Measurements from ENCODE around the gene SIAH3. TPM values are rescaled to one million over a fixed set of nuclear protein-coding genes. Genes with fewer than 3 reads are reported as not detected.

SIAH3 gene
- polyA plus RNA-seq, 1 donor from 2014 or later, result not detected

DNA sequence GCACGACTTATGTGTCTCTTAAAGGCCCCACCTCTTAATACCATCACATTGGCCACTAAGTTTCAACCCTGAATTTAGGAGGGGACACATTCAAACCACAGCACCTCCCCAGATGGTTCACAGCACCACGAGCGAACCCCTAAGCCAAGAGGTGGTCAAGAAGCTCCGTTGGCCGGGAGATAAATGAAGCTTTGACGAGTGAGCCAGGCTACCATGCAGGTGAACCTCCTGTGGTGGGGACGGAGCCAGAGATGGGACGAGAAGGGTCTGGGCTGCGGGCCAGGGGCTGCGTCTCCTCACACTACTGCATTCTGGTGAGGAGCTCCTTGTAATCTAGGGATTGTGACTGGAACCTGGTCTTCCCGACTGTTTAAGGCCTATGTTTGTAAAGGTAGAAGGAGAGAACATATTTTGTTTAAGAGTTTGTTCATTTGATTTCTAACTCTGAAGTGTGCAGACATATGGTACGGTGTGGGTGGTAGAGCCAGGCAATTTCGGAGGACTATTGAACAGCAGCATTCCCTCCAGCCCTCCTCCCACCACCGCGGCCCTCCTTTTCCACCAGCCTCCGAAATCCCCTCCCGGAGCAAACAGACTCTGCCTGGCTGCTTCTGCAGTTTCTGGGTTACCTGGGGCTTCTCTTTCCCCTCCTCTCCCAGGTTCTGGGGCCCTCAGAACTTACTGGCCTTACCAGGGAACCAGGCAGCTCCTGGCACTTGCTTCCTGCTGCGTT is 31.3 kb downstream of the SIAH3 start:
- Mint-ChIP-seq H3K4me3 (no peak overlapping the region), H3K9me3 (peaks cover 0 to 3% (median 2%) of the 10 kb centered on the region in 3 donors), H3K36me3 (no peaks in the 10 kb centered on the region), H3K27ac (no peak overlapping the region), H3K27me3 (peaks cover 7% of the 10 kb centered on the region), H3K4me1 (peaks cover 0 to 2% (median 0%) of the 10 kb centered on the region in 3 donors)

DNA sequence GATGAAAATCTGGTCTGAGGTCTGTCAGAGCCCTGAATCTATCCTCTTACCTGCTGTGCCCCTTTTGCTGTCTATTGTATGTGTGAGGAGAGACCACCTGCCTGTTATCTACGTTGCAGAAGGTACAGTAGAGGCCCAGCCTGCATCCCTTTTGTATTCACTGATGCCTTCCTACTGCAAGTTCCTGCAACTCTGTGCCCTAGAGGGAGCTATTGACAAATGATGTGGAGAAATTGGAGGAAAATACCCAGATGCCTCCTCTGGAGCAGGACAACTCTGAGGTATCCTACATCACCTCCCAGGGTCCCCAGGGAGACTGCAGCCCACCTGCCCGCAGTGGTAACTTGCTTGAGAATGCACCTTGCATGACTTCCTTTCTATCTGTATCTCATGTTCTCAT is 33.7 kb downstream of the SIAH3 start:
- peaks cover 5% of the 10 kb centered on the region for H3K27me3 Mint-ChIP-seq
- H3K36me3 Mint-ChIP-seq, result no peaks in the 10 kb centered on the region
- H3K4me3 Mint-ChIP-seq, result no peak overlapping the region
- H3K9me3 Mint-ChIP-seq, result peaks cover 0 to 3% (median 2%) of the 10 kb centered on the region in 3 donors
- H3K27ac Mint-ChIP-seq, result no peak overlapping the region
- peaks cover 0 to 2% (median 0%) of the 10 kb centered on the region in 3 donors for H3K4me1 Mint-ChIP-seq

DNA sequence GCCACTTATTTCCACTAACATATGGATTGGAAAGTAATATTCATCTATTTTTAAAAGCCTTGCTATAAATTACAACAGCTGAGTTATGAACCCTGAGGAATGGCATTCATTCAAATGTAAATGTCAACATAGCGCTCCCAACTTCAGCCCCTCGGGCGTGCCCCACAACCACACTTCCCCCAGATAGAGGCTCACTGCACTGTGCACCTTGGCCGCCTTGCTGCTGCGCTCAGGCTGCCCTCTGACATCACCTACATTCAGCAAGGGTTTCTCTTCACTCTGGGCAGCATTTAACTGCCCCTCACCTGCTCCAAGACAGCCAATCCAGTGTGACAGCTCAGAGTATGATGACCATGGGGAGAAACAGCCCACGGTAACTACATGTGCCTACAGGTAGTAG is 35.1 kb downstream of the SIAH3 start:
- Mint-ChIP-seq H3K4me3 (no peak overlapping the region), H3K9me3 (peaks cover 0 to 3% (median 2%) of the 10 kb centered on the region in 3 donors), H3K36me3 (no peaks in the 10 kb centered on the region)

DNA sequence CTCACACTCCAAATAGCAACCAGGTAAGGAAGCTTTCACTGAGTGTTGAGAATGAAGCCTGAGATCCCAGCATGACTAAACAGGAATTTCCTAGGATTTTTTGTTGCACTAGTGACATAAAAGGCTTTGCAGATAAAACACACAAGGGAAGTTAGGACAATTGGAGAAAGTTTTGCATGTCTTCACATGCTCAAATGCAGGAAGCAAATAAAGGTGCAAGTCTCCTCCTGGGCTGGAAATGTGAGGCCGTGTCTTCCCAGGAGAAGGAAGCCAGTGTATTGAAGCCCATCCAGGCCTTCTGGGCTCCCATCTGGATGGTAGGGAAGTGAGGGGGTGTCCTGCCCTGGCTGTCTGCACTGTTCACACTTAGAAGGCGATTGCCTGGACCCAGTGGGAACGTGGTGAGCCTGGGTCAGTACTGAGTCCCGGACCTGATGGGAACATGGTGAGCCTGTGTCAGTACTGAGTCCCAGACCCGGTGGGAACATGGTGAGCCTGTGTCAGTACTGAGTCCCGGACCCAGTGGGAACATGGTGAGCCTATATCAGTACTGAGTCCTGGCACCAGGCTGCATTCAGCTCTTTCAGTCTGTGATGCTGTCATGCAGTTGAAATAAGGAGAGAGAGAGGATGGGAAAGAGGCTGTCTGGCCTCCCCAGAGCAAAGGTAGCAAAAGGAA is 38.7 kb downstream of the SIAH3 start:
- H3K4me3 Mint-ChIP-seq, result no peak overlapping the region
- peaks cover 4% of the 10 kb centered on the region for H3K27me3 Mint-ChIP-seq
- no peaks in the 10 kb centered on the region for H3K36me3 Mint-ChIP-seq
- H3K4me1 Mint-ChIP-seq, result no peaks in the 10 kb centered on the region
- H3K9me3 Mint-ChIP-seq, result no peaks in the 10 kb centered on the region
- H3K27ac Mint-ChIP-seq, result no peak overlapping the region

More for the DNA sequence above, 35.1 kb downstream of the SIAH3 start:
- H3K27me3 Mint-ChIP-seq, result peaks cover 7% of the 10 kb centered on the region
- H3K4me1 Mint-ChIP-seq, result peaks cover 0 to 2% (median 0%) of the 10 kb centered on the region in 3 donors
- H3K27ac Mint-ChIP-seq, result no peak overlapping the region

DNA sequence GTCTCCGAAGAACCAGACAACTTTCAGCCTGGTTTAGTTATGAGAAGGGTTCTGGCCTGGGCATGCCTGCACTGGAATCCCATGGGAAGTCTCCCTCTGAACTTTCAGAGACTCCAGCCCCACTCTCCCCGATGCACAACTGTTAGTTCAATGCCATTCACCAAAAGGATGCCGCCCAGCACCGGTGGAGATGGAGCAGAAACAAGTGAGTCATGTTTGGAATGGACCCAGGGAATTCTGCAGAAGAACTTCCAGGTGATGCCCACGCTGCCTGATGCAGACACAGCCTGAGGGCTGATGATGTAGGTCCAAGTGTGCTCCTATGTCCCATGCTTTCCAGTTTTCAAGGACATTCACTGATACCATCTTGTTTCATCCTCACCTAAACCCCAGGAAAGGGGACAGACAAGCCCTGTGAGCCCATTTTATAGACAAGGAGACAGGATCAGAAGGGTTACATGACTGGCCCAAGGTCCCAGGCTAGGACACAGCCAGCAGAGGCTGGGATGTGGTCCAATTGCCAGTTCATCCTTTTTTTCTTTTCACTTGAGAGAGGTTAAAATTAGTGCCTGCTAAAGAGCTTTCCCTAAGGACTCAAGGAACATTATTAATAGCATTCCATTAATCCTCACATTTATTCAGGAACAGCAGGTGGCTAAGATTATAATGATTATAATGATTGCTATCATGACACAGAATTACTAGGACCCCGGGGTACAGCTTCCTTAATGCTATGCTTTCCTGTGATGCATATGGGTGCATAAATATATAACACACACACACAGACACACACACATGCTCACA is 39.5 kb downstream of the SIAH3 start:
- Mint-ChIP-seq H3K36me3 (no peaks in the 10 kb centered on the region), H3K4me3 (no peak overlapping the region), H3K4me1 (no peaks in the 10 kb centered on the region), H3K27me3 (peaks cover 2% of the 10 kb centered on the region), H3K9me3 (no peaks in the 10 kb centered on the region), H3K27ac (no peak overlapping the region)

DNA sequence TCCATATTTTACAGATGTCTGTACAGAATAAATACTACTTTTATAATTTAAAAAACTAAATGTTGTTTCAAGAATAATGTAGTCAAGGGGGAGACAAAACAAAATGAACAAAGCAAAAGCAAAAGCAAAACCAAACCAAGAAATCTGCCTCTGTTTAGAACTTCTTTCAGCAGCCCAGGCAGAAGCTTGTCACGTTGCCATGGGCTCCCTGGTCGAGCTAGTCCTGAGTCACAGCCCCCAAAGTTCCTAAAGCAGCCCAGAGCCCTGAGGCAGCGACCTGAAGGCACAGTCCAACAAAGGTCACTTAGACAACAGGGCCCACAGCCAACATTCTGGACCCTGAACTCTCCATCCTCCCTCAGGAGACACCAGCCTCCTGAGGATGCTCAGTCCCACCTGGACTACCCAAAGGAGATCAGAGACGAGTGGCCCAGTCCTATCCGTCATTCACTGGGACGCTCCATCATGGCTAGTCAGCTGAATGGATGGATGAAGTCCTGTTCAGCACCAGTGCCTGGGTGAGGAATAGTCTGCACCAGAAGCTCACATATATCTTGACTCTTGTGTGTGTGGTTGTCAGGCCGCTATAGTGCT is 41.7 kb downstream of the SIAH3 start:
- no peaks in the 10 kb centered on the region for H3K9me3 Mint-ChIP-seq
- no peaks in the 10 kb centered on the region for H3K4me1 Mint-ChIP-seq
- H3K4me3 Mint-ChIP-seq, result no peak overlapping the region
- peaks cover 2% of the 10 kb centered on the region for H3K27me3 Mint-ChIP-seq
- H3K27ac Mint-ChIP-seq, result no peak overlapping the region
- no peaks in the 10 kb centered on the region for H3K36me3 Mint-ChIP-seq

DNA sequence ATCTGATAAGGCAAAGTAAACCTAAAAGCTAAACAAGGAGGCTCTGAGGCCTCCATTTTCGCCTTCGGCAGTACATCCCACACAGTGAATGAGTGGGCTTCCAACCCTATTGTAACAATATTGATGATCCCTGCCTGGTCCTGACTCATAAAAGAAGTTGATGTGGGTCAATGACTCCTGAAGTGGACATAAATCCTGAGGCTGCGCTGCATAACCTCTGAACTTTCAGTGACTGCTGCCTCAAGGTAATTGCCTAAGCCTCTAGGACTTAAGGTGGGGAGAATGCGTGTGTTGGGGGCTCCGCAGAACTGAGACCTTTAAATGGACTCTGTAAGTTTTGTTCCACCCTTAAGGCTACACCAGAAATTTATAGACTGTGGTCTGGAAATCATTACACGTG is 42.6 kb downstream of the SIAH3 start:
- no peak overlapping the region for H3K4me3 Mint-ChIP-seq
- H3K36me3 Mint-ChIP-seq, result no peaks in the 10 kb centered on the region
- no peaks in the 10 kb centered on the region for H3K9me3 Mint-ChIP-seq
- H3K4me1 Mint-ChIP-seq, result no peaks in the 10 kb centered on the region
- no peak overlapping the region for H3K27ac Mint-ChIP-seq
- peaks cover 2% of the 10 kb centered on the region for H3K27me3 Mint-ChIP-seq

DNA sequence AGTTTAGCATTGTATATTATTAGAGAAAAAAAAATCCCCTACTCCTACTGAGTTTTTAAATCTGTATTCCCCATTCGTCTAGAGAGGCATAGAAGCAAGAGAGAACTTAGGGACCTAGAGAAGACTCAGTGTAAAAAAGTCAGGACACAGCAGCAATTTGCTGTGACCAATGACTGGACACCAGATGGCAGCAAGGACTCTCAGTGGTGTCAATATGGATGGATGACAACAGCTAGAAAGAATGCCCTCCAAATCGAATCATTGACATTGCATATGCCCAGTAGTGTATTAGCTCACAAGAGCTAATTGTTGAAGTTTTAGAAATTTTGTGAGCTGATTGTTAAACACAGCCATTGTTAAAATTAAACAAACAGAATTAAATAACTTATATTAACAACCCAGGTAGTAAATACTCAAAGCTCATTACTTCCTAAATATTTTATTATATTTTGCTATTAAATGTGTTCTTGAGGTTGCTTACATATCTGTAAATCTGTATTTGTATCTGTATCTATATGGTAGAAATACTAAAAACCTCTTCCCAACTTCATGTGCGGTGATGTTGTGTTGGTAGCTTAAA is 43.9 kb downstream of the SIAH3 start:
- peaks cover 1% of the 10 kb centered on the region for H3K27me3 Mint-ChIP-seq
- no peaks in the 10 kb centered on the region for H3K9me3 Mint-ChIP-seq
- H3K36me3 Mint-ChIP-seq, result no peaks in the 10 kb centered on the region
- H3K4me3 Mint-ChIP-seq, result no peak overlapping the region
- no peaks in the 10 kb centered on the region for H3K4me1 Mint-ChIP-seq
- no peak overlapping the region for H3K27ac Mint-ChIP-seq

DNA sequence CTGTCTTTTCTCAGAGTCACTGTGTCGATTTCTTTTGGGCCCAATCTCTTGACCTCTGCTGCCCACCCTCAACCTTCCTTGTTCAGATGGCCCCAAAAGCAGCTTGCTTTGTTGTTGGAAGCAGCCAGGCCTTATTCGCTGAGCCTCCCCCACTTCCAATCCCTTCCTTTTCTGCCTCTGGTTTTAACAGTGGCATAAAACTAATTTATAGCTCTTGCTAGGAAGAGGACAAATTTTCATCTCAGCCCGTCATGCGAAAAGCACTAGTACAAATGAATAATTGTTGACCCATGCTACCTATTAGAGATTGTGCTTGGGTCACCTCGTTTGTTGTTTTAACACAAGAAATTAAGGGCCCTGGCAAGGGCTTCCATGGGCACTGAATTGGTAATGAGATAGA is 51.1 kb downstream of the SIAH3 start:
- H3K4me3 Mint-ChIP-seq, result no peak overlapping the region
- peaks cover 4% of the 10 kb centered on the region for H3K36me3 Mint-ChIP-seq
- H3K4me1 Mint-ChIP-seq, result no peaks in the 10 kb centered on the region
- no peaks in the 10 kb centered on the region for H3K9me3 Mint-ChIP-seq
- peaks cover 7% of the 10 kb centered on the region for H3K27me3 Mint-ChIP-seq
- no peak overlapping the region for H3K27ac Mint-ChIP-seq

DNA sequence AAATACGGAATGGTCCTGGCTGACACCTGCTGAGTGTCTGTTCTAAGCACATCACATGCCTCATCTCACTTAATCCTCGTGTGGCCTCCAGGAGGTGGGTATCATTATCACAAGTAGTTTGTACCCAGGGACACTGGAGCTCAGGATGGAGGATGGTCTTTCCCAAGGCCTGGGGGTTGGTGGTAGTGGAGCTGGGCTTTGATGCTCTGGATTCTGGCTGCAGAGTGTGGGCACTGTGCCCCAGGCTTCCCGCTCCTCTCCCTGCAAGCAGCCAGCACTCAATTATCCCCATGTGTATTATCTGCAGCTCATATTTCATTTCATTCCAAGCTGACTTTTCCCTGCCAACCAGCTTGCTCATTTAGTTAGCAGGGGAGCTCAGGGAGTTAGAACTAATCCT is 52.1 kb downstream of the SIAH3 start:
- Mint-ChIP-seq H3K4me3 (no peak overlapping the region), H3K36me3 (peaks cover 5% of the 10 kb centered on the region), H3K27me3 (peaks cover 7% of the 10 kb centered on the region), H3K27ac (no peak overlapping the region), H3K4me1 (no peaks in the 10 kb centered on the region), H3K9me3 (peaks cover 0 to 3% (median 3%) of the 10 kb centered on the region in 3 donors)

DNA sequence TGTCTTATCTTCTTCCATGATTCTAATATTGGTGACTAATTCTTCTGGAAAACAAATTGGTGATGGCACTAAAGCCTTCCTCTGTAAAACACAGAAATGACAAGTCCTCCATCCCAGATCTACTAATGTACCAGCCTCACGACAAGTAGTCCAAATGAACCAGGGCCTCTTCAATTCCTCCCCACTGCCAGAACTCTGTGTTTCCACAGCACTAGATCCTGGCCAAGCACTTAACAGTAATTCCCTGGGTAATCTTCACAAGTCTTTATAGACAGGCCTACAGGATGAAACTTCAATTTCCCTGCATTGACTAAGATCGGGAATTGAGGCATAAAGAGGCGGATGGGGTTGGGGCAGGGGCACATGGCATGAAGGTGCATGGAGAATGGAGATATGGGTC is 52.7 kb downstream of the SIAH3 start:
- no peak overlapping the region for H3K4me3 Mint-ChIP-seq
- peaks cover 5% of the 10 kb centered on the region for H3K36me3 Mint-ChIP-seq
- H3K27ac Mint-ChIP-seq, result no peak overlapping the region
- H3K27me3 Mint-ChIP-seq, result peaks cover 7% of the 10 kb centered on the region
- peaks cover 0 to 4% (median 3%) of the 10 kb centered on the region in 3 donors for H3K9me3 Mint-ChIP-seq
- no peaks in the 10 kb centered on the region for H3K4me1 Mint-ChIP-seq

DNA sequence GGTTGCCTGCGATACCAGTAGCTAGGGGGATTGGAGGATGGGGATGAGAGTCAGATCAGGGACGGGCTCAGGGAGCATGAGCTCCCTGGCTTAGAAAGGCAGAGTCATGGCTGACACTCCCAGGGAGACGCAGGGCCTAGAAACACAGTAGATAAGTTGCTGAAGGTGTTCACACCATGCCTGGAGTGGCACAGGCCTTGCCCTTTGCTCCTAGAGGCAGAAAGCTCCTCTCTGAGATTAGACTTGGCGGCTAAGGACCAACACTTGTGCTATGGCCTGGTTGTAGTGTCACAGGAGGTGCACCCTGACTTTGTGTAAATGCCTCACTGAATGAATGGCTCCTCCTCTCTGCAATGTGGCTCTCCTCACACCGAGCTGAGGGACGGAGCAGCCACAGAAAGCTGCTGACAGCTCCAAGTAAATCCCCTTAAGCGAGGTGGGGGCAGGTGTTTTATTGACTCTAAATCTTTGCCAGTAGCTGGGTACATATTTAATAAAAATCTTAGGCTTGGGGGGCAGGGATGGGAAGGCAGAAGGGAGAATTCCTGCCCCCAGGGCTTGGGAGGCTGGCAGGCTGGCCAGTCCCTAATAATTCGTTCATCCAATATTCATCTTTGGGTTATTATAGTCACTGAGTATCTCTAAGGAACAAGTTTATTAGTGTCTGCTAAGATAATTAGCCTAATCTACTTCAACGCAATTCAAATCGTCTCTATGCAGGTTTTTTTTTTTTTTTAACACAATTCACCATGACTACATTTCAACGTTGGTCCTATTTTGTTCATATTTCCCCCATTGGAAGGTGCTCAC is 54.9 kb downstream of the SIAH3 start:
- peaks cover 9% of the 10 kb centered on the region for H3K27me3 Mint-ChIP-seq
- H3K36me3 Mint-ChIP-seq, result peaks cover 5% of the 10 kb centered on the region
- no peak overlapping the region for H3K27ac Mint-ChIP-seq
- peaks cover 2 to 8% (median 5%) of the 10 kb centered on the region in 3 donors for H3K9me3 Mint-ChIP-seq
- H3K4me1 Mint-ChIP-seq, result no peaks in the 10 kb centered on the region
- H3K4me3 Mint-ChIP-seq, result no peak overlapping the region

DNA sequence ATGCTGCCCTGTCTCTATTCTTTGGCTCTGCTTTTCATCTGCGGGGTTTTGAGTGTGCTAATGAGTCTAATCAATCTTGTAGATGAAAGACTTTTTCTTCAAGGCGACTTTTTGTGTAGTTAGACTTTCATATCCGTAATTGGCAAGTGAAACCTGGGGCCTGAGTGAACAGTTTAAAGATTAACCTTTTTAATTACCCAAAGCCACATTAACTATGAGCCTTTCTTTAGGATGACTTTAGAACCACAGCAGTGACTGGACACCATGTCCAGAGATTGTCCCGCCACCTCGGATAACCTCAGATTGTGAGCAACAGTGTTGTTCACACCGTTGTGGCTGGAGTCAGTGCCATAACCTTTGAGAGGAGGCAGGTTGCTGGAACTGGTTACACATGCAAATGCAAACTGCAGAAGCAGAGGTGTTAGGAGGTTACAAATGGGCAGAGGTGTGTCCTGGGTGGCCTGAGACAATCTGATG is 58.7 kb downstream of the SIAH3 start:
- Mint-ChIP-seq H3K27me3 (peaks cover 6% of the 10 kb centered on the region), H3K4me1 (no peaks in the 10 kb centered on the region), H3K36me3 (peaks cover 5% of the 10 kb centered on the region), H3K4me3 (no peak overlapping the region), H3K27ac (no peak overlapping the region), H3K9me3 (peaks cover 2 to 8% (median 5%) of the 10 kb centered on the region in 3 donors)

DNA sequence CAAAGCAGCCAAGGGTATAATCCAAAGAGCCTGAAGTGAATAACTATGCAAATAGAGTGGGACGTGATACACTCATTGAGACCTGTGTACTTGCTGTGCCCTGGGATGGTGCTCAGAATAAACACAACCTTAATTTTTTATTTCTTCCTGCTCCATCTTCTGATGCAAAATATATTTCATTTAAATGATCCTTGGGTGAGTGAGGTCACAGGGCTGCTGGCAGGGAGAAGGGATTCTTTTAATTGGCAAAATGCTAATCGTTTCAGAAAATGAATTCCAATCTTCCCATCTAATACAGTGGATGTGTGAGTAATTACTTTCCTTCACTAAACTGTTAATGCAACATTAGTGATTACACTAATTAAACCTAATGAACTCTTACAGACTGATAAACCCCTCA is 63.5 kb downstream of the SIAH3 start:
- H3K27ac Mint-ChIP-seq, result no peak overlapping the region
- peaks cover 2% of the 10 kb centered on the region for H3K36me3 Mint-ChIP-seq
- H3K4me1 Mint-ChIP-seq, result no peaks in the 10 kb centered on the region
- no peaks in the 10 kb centered on the region for H3K9me3 Mint-ChIP-seq
- H3K4me3 Mint-ChIP-seq, result no peak overlapping the region
- H3K27me3 Mint-ChIP-seq, result peaks cover 4% of the 10 kb centered on the region

Measured in IgD-negative memory B cell (primary cell).